ENCODE data around the gene USP49. TPM values are rescaled to one million over a fixed set of nuclear protein-coding genes. Genes with fewer than 3 reads are reported as not detected.
A peak's percentile ranks its signal among the peaks of the same experiment; 100 is the strongest.

USP49 gene
- total RNA-seq, 2 experiments from 2014 or later = 9.0 to 17.8 TPM

DNA sequence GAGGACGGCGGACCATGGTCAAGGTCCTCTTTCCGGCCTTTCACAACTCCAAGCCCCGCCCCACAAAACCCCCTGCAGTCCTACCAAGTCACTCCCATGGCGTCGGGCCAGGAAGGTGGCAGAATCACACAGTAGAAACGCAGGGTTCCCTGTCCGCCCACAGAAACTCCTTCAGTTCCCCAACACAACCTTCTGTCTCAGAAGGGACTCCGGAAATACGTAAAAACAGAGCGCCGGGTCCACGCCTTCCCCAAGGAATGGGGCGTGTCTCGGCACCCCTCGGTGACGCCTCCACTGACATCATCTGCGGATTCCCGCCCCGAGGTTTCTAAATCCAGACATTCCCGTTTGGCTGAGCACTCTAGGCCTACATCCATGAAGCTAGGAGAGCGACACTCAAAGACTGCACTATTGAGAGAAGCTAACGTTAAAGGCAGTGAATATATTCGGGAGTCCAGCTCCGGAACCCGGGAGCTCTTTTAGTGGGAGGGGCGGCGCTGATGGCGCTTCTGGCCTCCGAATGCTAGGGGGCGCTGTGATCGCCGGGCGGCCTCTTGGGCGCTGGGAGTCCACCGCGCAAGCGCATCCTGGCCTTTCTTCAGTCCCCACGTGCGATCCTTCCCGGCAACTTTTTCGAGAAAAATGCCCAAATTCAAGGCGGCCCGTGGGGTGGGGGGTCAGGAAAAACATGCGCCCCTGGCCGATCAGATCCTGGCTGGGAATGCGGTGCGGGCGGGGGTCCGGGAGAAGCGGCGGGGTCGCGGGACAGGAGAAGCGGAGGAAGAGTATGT is 25.9 kb upstream of the USP49 start, which contains the start of the genes BYSL and MED20:
BYSL (plus strand) TSS at position 579 of the 791 bp plus-strand sequence; CDS start at position 643, 64 bp downstream.
MED20 (minus strand) TSS at position 219 of the 791 bp plus-strand sequence; CDS start at position 98, 121 bp downstream.
- no peaks in the 10 kb centered on the region for H3K9me3 ChIP-seq (ENCODE audit: low read length)
- ChIA-PET POLR2A (interaction anchor here (0.8 to 2.9 kb wide), 13 partner anchors 12 to 297 kb away, joined by 3 to 15 read pairs (median 4); partner anchors contain the start of genes MRPS10, TOMM6 and USP49), CTCF (ENCODE audit: unreplicated experiment) (interaction anchor here (0.6 to 1.9 kb wide), 16 partner anchors 13 to 134 kb away, joined by 3 to 11 read pairs (median 4); partner anchors contain the start of genes CCND3, TAF8, TOMM6 and USP49)
- peak within 1 kb of the TSS; percentile 72; the same call in 1 of the 2 replicates for H2AFZ ChIP-seq (ENCODE audit: low read length)
- H4K20me1 ChIP-seq (ENCODE audit: insufficient read depth, low read length) = 0 out of 2 replicates have a peak, but pooled peaks cover 8% of the 10 kb centered on the region
- H3K27ac ChIP-seq (ENCODE audit: low read depth, low read length, poor library complexity, severe bottlenecking) = peak within 1 kb of the TSS; percentile 74
- H3K4me3 ChIP-seq (ENCODE audit: low read depth, low read length, poor library complexity, severe bottlenecking) = peak within 1 kb of the TSS; percentile 92
- DNase-seq (ENCODE audit: low spot score) = peak; percentile 96
- no peak for TF ChIP-seq EZH2phosphoT487 (IDR thresholded peaks at IDR 0.05; ENCODE audit: borderline replicate concordance, low read depth, low read length)
- TF ChIP-seq, protein P1, sequence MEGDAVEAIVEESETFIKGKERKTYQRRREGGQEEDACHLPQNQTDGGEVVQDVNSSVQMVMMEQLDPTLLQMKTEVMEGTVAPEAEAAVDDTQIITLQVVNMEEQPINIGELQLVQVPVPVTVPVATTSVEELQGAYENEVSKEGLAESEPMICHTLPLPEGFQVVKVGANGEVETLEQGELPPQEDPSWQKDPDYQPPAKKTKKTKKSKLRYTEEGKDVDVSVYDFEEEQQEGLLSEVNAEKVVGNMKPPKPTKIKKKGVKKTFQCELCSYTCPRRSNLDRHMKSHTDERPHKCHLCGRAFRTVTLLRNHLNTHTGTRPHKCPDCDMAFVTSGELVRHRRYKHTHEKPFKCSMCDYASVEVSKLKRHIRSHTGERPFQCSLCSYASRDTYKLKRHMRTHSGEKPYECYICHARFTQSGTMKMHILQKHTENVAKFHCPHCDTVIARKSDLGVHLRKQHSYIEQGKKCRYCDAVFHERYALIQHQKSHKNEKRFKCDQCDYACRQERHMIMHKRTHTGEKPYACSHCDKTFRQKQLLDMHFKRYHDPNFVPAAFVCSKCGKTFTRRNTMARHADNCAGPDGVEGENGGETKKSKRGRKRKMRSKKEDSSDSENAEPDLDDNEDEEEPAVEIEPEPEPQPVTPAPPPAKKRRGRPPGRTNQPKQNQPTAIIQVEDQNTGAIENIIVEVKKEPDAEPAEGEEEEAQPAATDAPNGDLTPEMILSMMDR (conservative IDR thresholded peaks at IDR 0.05; ENCODE audit: low read length) = peak; percentile 97
- intact Hi-C loops (cut with micrococcal nuclease; ENCODE audit: unreplicated experiment) = loop anchor here (1.0 to 5.0 kb wide), 4 partner anchors 74 to 134 kb away; partner anchors contain the start of gene TOMM6
- BruUV-seq (replicated peaks) = no TSS peak
- H3K4me1 ChIP-seq (ENCODE audit: insufficient read depth, low read length, poor library complexity, severe bottlenecking) = peaks cover 25% of the 10 kb centered on the region
- H3K36me3 ChIP-seq (ENCODE audit: insufficient read depth, low read length) = peaks cover 52% of the 10 kb centered on the region
- H3K4me2 ChIP-seq (ENCODE audit: low read length) = peak within 1 kb of the TSS; percentile 95
- no peaks in the 10 kb centered on the region for H3K9me2 ChIP-seq (ENCODE audit: insufficient read depth, low read length)
- H3K79me2 ChIP-seq (ENCODE audit: insufficient read depth, low read depth, low read length) = peaks cover 76% of the 10 kb centered on the region

DNA sequence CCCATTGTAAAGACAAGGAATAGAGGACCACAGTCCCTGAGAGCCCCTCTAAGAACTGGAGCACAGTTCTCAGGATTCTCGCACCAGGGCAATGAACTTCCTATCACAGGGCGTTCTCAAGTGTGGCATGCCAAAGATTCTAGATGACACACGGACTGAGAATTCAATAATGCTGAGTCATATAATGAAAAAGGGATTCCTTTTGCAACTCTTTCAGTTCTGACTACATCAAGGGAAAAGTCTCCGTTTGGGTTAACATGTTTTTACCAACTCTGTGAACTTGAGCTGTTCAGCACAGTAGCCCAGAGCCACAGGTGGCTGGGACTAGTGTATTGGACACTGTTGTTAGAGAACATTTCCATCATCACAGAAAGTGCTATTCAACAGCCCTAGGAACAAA is 22.4 kb upstream of the USP49 start:
- H3K4me1 ChIP-seq (ENCODE audit: insufficient read depth, low read length, poor library complexity, severe bottlenecking) = peaks cover 12% of the 10 kb centered on the region
- H3K9me2 ChIP-seq (ENCODE audit: insufficient read depth, low read length) = no peaks in the 10 kb centered on the region
- no peak overlapping the region for H2AFZ ChIP-seq (ENCODE audit: low read length)
- intact Hi-C loops (cut with micrococcal nuclease; ENCODE audit: unreplicated experiment) = no loop called here
- no peaks in the 10 kb centered on the region for H3K9me3 ChIP-seq (ENCODE audit: low read length)
- H3K36me3 ChIP-seq (ENCODE audit: insufficient read depth, low read length) = peaks cover 54% of the 10 kb centered on the region
- H3K4me2 ChIP-seq (ENCODE audit: low read length) = no peak overlapping the region
- ChIA-PET CTCF (ENCODE audit: unreplicated experiment) (no interaction called here), POLR2A (no interaction called here)
- H4K20me1 ChIP-seq (ENCODE audit: insufficient read depth, low read length) = 0 out of 2 replicates have a peak, but pooled peaks cover 7% of the 10 kb centered on the region
- H3K4me3 ChIP-seq (ENCODE audit: low read depth, low read length, poor library complexity, severe bottlenecking) = no peak overlapping the region
- BruUV-seq (replicated peaks) = no TSS peak
- H3K27ac ChIP-seq (ENCODE audit: low read depth, low read length, poor library complexity, severe bottlenecking) = no peak overlapping the region
- TF ChIP-seq EZH2phosphoT487 (IDR thresholded peaks at IDR 0.05; ENCODE audit: borderline replicate concordance, low read depth, low read length) = no peak
- TF ChIP-seq, protein P1 (conservative IDR thresholded peaks at IDR 0.05; ENCODE audit: low read length) = no peak
- no peak for DNase-seq (ENCODE audit: low spot score)
- H3K79me2 ChIP-seq (ENCODE audit: insufficient read depth, low read depth, low read length) = peaks cover 41% of the 10 kb centered on the region

Measured in OCI-LY7 (cell line).